ENCODE measurements around the gene CHAD.
"Not testable (repeated sequence)": the region's sequence is repeated elsewhere in the genome, so short reads cannot be mapped to it uniquely, and the experiment has no call there.

GRCh38 chr17:50428126-50428525 is 40.6 kb downstream of the CHAD start:
- TF ChIP-seq TAF1 (IDR thresholded peaks at IDR 0.05; ENCODE audit: low read depth); EP300 (conservative IDR thresholded peaks at IDR 0.05; ENCODE audit: poor library complexity, severe bottlenecking); RAD21 (conservative IDR thresholded peaks at IDR 0.05); POLR2AphosphoS5 (IDR thresholded peaks at IDR 0.05); EZH2 (IDR thresholded peaks at IDR 0.05; ENCODE audit: borderline replicate concordance, insufficient read depth, low read length, poor library complexity, severe bottlenecking); SMC3 (conservative IDR thresholded peaks at IDR 0.05; ENCODE audit: poor library complexity); MXI1 (conservative IDR thresholded peaks at IDR 0.05; ENCODE audit: poor library complexity, severe bottlenecking): not testable (repeated sequence)
- TF ChIP-seq, protein P1, sequence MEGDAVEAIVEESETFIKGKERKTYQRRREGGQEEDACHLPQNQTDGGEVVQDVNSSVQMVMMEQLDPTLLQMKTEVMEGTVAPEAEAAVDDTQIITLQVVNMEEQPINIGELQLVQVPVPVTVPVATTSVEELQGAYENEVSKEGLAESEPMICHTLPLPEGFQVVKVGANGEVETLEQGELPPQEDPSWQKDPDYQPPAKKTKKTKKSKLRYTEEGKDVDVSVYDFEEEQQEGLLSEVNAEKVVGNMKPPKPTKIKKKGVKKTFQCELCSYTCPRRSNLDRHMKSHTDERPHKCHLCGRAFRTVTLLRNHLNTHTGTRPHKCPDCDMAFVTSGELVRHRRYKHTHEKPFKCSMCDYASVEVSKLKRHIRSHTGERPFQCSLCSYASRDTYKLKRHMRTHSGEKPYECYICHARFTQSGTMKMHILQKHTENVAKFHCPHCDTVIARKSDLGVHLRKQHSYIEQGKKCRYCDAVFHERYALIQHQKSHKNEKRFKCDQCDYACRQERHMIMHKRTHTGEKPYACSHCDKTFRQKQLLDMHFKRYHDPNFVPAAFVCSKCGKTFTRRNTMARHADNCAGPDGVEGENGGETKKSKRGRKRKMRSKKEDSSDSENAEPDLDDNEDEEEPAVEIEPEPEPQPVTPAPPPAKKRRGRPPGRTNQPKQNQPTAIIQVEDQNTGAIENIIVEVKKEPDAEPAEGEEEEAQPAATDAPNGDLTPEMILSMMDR (IDR thresholded peaks at IDR 0.05; ENCODE audit: poor library complexity, severe bottlenecking): not testable (repeated sequence)
- TF ChIP-seq, protein P2, sequence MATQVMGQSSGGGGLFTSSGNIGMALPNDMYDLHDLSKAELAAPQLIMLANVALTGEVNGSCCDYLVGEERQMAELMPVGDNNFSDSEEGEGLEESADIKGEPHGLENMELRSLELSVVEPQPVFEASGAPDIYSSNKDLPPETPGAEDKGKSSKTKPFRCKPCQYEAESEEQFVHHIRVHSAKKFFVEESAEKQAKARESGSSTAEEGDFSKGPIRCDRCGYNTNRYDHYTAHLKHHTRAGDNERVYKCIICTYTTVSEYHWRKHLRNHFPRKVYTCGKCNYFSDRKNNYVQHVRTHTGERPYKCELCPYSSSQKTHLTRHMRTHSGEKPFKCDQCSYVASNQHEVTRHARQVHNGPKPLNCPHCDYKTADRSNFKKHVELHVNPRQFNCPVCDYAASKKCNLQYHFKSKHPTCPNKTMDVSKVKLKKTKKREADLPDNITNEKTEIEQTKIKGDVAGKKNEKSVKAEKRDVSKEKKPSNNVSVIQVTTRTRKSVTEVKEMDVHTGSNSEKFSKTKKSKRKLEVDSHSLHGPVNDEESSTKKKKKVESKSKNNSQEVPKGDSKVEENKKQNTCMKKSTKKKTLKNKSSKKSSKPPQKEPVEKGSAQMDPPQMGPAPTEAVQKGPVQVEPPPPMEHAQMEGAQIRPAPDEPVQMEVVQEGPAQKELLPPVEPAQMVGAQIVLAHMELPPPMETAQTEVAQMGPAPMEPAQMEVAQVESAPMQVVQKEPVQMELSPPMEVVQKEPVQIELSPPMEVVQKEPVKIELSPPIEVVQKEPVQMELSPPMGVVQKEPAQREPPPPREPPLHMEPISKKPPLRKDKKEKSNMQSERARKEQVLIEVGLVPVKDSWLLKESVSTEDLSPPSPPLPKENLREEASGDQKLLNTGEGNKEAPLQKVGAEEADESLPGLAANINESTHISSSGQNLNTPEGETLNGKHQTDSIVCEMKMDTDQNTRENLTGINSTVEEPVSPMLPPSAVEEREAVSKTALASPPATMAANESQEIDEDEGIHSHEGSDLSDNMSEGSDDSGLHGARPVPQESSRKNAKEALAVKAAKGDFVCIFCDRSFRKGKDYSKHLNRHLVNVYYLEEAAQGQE (IDR thresholded peaks at IDR 0.05; ENCODE audit: borderline replicate concordance): not testable (repeated sequence)

Data from neural cell (in vitro differentiated cells).